ENCODE data around the gene E2F2. TPM values are rescaled to one million over a fixed set of nuclear protein-coding genes. Genes with fewer than 3 reads are reported as not detected.

E2F2 gene
- polyA plus RNA-seq, 1 donor (not counting 4 experiments of a cell fraction or from before 2014, with no cell fraction given) = 0.05 TPM

- H2AFZ ChIP-seq (ENCODE audit: control insufficient read depth, low read length) = no peak overlapping the region
- H3K9ac ChIP-seq (ENCODE audit: control insufficient read depth, extremely low read depth, insufficient read depth, low read length) = peak overlapping the region; percentile 7
- H3K79me2 ChIP-seq (ENCODE audit: control insufficient read depth, insufficient read depth, low read length) = peaks cover 7% of the 10 kb centered on the region
- no peaks in the 10 kb centered on the region for H4K20me1 ChIP-seq (ENCODE audit: control insufficient read depth, extremely low read depth, insufficient read depth, low read length)
- H3K9me1 ChIP-seq (ENCODE audit: control insufficient read depth, extremely low read depth, insufficient read depth, low read length) = no peaks in the 10 kb centered on the region
- TF ChIP-seq EZH2 (IDR thresholded peaks at IDR 0.05; ENCODE audit: low read length) (no peak), CTCF (optimal IDR thresholded peaks at IDR 0.05 in 1 of 3, IDR thresholded peaks at IDR 0.05 in 1 of 3, conservative IDR thresholded peaks at IDR 0.05 in 1 of 3; ENCODE audit: extremely low read depth in 1 of 3, insufficient read depth in 2 of 3, low read length in 3 of 3) (no peak)
- H3K9me3 ChIP-seq (ENCODE audit: control insufficient read depth, low read depth, low read length) = no peaks in the 10 kb centered on the region
- H3K4me3 ChIP-seq (ENCODE audit: control insufficient read depth in 2 of 3, extremely low read depth in 1 of 3, insufficient read depth in 2 of 3, low read depth in 1 of 3, low read length in 3 of 3) = peak overlapping the region in 2 of 3 experiments; percentile 79 to 92
- FAIRE-seq (no peak), DNase-seq (ENCODE audit: low read depth, low spot score) (no peak)
- no peaks in the 10 kb centered on the region for H3K27me3 ChIP-seq (ENCODE audit: control insufficient read depth, extremely low read depth, insufficient read depth, low read length)
- no peaks in the 10 kb centered on the region for H3K36me3 ChIP-seq (ENCODE audit: control insufficient read depth in 2 of 2, extremely low read depth in 1 of 2, insufficient read depth in 2 of 2, low read length in 2 of 2)
- peaks cover 48% of the 10 kb centered on the region for H3K4me1 ChIP-seq (ENCODE audit: control insufficient read depth, extremely low read depth, insufficient read depth, low read length)
- peak overlapping the region; percentile 94 for H3K4me2 ChIP-seq (ENCODE audit: control insufficient read depth, extremely low read depth, insufficient read depth, low read depth, low read length)
- dilution Hi-C loops (cut with MboI; ENCODE audit: extremely low pct_ligation_motif_present, low sequenced_read_pairs) = no loop called here
- peak overlapping the region; percentile 62 for H3K27ac ChIP-seq (ENCODE audit: control insufficient read depth, insufficient read depth, low read length)
Observed at GRCh38 chr1:23556635-23557470, 25.8 kb upstream of the E2F2 start.

- Histone ChIP-seq H3K79me2 (ENCODE audit: control insufficient read depth, insufficient read depth, low read length) (peaks cover 7% of the 10 kb centered on the region), H3K4me1 (ENCODE audit: control insufficient read depth, extremely low read depth, insufficient read depth, low read length) (peaks cover 47% of the 10 kb centered on the region), H3K4me2 (ENCODE audit: control insufficient read depth, extremely low read depth, insufficient read depth, low read depth, low read length) (peak overlapping the region; percentile 94), H3K27ac (ENCODE audit: control insufficient read depth, insufficient read depth, low read length) (peak overlapping the region; percentile 62), H3K9me1 (ENCODE audit: control insufficient read depth, extremely low read depth, insufficient read depth, low read length) (no peaks in the 10 kb centered on the region), H3K9me3 (ENCODE audit: control insufficient read depth, low read depth, low read length) (no peaks in the 10 kb centered on the region), H4K20me1 (ENCODE audit: control insufficient read depth, extremely low read depth, insufficient read depth, low read length) (no peaks in the 10 kb centered on the region), H3K27me3 (ENCODE audit: control insufficient read depth, extremely low read depth, insufficient read depth, low read length) (no peaks in the 10 kb centered on the region), H3K36me3 (ENCODE audit: control insufficient read depth in 2 of 2, extremely low read depth in 1 of 2, insufficient read depth in 2 of 2, low read length in 2 of 2) (no peaks in the 10 kb centered on the region), H2AFZ (ENCODE audit: control insufficient read depth, low read length) (no peak overlapping the region), H3K4me3 (ENCODE audit: control insufficient read depth in 2 of 3, extremely low read depth in 1 of 3, insufficient read depth in 2 of 3, low read depth in 1 of 3, low read length in 3 of 3) (no peak overlapping the region), H3K9ac (ENCODE audit: control insufficient read depth, extremely low read depth, insufficient read depth, low read length) (peak overlapping the region; percentile 7)
- DNase-seq (ENCODE audit: low read depth, low spot score) (no peak), FAIRE-seq (peak; percentile 46)
- dilution Hi-C loops (cut with MboI; ENCODE audit: extremely low pct_ligation_motif_present, low sequenced_read_pairs) = no loop called here
- TF ChIP-seq CTCF (optimal IDR thresholded peaks at IDR 0.05 in 1 of 3, IDR thresholded peaks at IDR 0.05 in 1 of 3, conservative IDR thresholded peaks at IDR 0.05 in 1 of 3; ENCODE audit: extremely low read depth in 1 of 3, insufficient read depth in 2 of 3, low read length in 3 of 3) (no peak), EZH2 (IDR thresholded peaks at IDR 0.05; ENCODE audit: low read length) (no peak)
Observed at GRCh38 chr1:23555986-23556634, 25.1 kb upstream of the E2F2 start.

All from keratinocyte (primary cell).